ENCODE data around the gene FOXP3.
"Not testable (repeated sequence)": the region's sequence is repeated elsewhere in the genome, so short reads cannot be mapped to it uniquely, and the experiment has no call there.

FOXP3 gene, protein sequence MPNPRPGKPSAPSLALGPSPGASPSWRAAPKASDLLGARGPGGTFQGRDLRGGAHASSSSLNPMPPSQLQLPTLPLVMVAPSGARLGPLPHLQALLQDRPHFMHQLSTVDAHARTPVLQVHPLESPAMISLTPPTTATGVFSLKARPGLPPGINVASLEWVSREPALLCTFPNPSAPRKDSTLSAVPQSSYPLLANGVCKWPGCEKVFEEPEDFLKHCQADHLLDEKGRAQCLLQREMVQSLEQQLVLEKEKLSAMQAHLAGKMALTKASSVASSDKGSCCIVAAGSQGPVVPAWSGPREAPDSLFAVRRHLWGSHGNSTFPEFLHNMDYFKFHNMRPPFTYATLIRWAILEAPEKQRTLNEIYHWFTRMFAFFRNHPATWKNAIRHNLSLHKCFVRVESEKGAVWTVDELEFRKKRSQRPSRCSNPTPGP

DNA sequence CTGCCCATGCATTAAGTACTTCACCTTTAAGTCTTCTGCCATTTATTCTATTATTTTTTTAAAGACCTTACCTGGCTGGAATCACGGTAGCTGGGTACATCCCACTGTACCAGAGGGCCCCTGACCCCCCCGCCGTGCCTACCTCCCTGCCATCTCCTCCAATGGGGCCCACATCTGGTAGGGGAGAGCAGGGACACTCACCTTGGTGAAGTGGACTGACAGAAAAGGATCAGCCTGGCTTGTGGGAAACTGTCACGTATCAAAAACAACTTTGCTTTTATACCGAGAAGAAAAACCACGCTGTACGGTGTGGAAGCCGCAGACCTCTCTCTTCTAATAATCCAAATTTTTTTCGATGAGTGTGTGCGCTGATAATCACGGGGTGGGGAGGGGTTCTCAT lies at the start of gene FOXP3:
Gene FOXP3, minus strand, starts transcription at position 251 of the 400 bp plus-strand sequence. CDS start 6,205 bp downstream, outside the sequence.
- no peak for TF ChIP-seq POLR2A (IDR thresholded peaks at IDR 0.05; ENCODE audit: low read length)
- no peak for TF ChIP-seq GATA1 (IDR thresholded peaks at IDR 0.05; ENCODE audit: low read depth, low read length)
- DNase-seq, result no peak

DNA sequence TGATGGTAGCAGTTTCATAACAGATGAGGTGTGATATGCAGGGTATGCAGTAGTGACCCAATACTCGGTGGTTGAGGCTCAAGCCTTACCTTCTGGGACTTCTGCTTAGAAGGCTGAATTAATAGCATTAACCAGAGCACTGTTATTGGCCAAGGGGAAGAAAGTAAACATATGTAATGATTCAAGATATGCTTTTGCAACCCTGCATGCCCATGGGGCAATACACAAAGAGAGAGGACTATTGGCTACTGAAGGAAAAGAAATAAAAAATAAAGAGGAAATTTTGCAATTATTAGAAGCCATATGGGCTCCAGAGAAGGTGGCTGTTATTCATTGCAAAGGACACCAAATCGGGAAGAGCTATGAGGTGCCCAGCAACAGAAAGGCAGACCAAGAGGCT lies 47.7 kb upstream of the FOXP3 start:
- TF ChIP-seq GATA1 (IDR thresholded peaks at IDR 0.05; ENCODE audit: low read depth, low read length), result no peak
- TF ChIP-seq POLR2A (IDR thresholded peaks at IDR 0.05; ENCODE audit: low read length), result no peak
- DNase-seq, result no peak

DNA sequence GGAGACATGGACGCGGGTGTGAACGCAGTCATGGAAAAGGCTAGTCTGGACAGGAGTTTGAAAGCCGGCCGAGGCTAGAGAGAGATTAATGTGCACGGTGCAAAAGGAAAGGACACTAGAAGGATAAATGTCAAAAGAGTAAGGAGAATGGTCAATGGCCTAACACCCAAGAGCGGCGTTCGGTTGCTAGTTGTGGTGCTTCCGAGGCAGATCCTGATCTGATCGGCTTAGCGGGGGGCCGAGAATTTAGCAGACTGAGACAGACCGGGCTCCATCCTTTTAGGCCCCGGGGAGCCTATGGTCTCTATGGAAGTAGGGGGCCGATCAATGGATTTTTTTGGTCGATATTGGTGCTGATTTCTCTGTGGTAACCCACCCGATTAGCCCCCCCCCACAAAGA lies 45.9 kb upstream of the FOXP3 start:
- TF ChIP-seq POLR2A (IDR thresholded peaks at IDR 0.05; ENCODE audit: low read length) (no peak), GATA1 (IDR thresholded peaks at IDR 0.05; ENCODE audit: low read depth, low read length) (no peak)
- no peak for DNase-seq

DNA sequence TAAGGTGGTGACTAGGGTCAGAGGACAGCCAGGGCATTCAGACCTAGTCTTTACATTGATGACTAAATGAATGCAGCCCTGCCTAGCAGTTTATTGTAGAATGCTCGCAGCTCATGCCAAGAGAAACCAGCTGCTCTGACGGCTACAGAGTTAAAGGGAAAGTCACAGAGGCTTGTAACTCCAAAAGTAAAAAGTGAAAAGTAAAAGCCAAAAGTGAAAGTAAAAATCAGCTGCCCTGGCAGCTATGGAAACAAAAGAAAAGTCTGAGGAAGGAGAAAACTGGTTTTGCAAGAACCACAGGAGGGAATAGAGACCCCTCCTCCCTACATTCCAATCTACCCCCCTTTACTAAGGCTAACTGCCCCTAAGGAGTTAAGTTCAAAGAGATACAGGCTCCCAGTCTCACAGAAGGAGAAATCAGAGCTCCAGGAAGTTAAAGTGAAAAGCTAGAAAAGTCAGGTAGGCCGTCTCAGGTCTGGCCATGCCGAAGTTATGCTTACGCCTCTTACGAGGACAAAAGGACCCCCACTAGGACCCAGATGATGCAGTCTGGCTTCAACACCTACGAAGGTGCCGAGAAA lies 45.0 kb upstream of the FOXP3 start:
- no peak for TF ChIP-seq POLR2A (IDR thresholded peaks at IDR 0.05; ENCODE audit: low read length)
- no peak for TF ChIP-seq GATA1 (IDR thresholded peaks at IDR 0.05; ENCODE audit: low read depth, low read length)
- DNase-seq, result no peak

DNA sequence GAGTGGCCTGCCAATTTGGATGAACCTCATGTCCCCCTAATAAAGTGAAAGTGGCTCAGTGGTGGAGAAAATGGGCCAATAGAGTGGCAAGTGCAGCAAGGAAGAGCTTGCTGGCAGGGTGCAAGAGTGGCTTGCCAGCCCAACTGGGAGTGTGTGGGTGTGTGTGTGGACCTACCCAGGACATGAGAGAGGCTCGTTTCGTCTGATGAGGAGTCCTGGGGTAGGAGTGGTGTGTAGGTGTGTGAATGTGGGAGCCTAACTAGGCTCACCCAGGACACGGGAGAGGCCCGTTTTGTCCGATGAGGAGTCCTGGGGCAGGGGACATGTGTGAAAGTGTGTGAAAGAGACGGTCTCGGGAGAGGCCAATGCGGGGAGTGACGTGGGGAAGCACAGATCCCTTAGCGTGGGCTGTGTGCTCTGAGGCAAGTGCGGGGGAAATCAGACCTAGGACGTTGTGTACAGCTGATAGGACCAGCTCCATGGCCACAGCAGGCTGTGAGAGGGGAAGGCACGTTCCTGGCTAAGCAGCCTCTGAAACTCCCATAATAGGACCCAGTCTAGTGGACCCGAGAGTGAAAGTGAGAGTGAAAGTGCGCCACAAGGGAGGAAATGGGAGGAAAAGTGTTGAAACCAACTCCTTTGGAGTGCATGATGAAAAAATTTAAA lies 44.2 kb upstream of the FOXP3 start:
- peak in 1 of 2 experiments; percentile 1 for DNase-seq
- TF ChIP-seq GATA1 (IDR thresholded peaks at IDR 0.05; ENCODE audit: low read depth, low read length), result no peak
- TF ChIP-seq POLR2A (IDR thresholded peaks at IDR 0.05; ENCODE audit: low read length), result no peak

DNA sequence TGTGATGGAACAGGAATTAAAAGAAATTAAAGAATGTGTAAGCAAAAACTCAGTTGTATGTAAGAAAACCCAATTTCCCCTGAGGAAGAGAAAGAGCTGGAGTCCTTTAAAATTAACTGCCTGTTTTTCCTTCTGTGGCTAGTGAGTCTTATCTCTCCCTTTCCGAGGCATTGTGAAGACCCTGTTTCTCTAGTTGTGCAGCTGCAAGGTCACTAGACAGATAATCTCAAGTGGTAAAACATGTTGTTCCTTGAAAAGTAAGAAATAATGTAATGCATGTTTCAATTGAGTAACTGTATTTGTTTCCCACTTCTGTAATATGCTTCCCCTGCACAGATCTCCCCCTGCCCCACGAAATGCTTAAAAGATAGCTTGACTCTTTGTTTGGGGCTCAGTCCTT lies 43.3 kb upstream of the FOXP3 start:
- DNase-seq, result not testable (repeated sequence)

DNA sequence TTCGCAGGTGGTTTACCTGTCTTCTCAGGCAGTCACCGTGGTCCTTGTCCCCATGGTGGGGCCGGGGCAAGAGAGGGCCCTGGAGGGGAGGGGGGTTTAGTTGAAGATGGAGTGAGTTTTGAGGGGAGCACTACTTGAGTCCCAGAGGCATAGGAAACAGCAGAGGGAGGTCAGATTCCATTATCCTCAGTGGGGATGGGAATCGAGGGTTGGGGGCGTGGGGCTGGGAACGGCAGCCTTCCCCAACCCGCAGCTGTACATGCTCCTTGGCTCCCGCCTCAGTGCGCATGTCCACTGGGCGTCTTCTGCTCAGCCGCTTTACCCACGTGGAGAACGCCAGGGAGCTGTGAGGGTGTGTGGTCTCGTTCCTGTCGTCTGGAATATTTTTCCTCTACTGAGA lies 38.8 kb upstream of the FOXP3 start, which contains the start of gene GAGE10:
Gene GAGE10, plus strand, starts transcription at position 301 of the 400 bp plus-strand sequence. CDS start 1,214 bp downstream, outside the sequence.
- TF ChIP-seq POLR2A (IDR thresholded peaks at IDR 0.05; ENCODE audit: low read length) (no peak), GATA1 (IDR thresholded peaks at IDR 0.05; ENCODE audit: low read depth, low read length) (no peak)
- DNase-seq, result no peak

DNA sequence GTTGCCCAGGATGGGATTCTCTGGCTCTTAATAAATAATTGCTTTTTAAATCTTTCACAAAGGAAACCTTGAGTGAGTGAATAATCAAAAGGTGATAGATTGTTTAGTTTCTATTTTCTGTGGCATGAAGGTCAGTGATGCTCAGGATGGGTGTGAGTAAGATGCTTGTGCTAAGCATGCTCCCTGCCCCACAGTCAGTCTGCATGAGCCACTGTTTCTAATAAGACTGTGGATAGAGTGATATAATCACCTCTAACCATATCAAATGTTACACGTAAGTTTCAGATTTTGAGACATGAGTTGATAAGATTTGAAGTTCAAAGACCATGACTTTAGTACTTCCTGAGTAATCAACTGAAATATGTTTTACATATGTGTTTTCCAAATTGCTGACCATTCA lies 36.2 kb upstream of the FOXP3 start:
- no peak for DNase-seq
- TF ChIP-seq GATA1 (IDR thresholded peaks at IDR 0.05; ENCODE audit: low read depth, low read length), result no peak
- TF ChIP-seq POLR2A (IDR thresholded peaks at IDR 0.05; ENCODE audit: low read length), result no peak

DNA sequence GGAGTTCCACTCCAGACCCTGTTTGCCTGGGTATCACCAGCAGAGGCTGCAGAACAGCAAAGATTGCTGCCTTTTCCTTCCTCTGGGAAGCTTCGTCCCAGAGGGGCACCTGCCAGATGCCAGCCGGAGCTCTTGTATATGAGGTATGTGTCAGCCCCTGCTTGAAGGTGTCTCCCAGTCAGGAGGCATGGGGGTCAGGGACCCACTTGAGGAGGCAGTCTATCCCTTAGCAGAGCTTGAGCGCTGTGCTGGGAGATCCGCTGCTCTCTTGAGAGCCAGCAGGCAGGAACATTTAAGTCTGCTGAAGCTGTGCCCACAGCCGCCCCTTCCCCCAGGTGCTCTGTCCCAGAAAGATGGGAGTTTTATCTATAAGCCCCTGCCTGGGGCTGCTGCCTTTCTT lies 34.8 kb upstream of the FOXP3 start:
- DNase-seq, result not testable (repeated sequence)

DNA sequence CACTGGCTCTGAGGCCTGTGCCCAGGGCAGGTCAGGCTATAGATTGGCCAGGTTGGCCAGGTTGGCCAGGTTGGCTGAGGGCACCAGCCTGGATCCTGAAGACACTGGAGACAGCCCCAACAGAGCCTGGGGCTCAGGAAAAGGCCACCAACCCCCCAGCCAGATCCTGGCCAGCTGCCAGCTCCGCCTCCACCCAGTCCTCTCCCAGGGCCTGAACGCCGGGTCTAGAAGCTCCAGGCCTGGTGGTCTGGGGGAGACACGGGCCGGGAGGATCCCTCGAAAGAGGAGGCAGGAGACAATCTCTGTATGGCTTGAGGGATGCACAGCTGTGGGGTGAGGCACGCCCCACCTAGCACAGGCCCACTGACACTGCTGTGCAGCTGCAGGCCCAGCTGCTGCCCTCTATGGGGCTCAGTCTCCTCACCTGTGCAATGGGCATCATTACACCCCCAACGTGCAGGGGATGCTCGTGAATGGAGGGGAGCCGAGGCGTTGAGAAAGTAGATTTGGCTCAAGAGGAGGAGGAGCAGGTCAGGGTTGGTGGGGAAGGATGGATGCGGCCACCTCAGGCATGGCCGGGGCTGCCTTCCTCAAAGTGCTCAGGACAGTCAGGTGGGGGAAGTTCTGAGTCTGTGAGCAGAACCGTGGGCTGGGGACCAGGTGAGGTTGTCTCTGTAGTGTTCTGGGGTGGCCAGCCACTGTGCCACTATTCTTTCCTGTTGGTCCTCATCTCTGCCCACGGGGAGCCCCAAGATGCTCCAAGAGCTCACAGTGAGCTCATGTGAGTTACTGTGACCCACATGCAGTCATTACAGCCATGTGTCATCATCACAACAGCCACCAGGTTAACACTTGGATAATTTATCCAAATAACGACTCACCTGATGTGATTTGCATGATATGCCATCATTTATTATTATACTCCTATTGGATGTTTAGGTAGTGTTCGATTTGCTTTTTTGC lies 28.2 kb upstream of the FOXP3 start:
- DNase-seq, result no peak
- TF ChIP-seq POLR2A (IDR thresholded peaks at IDR 0.05; ENCODE audit: low read length) (no peak), GATA1 (IDR thresholded peaks at IDR 0.05; ENCODE audit: low read depth, low read length) (no peak)

DNA sequence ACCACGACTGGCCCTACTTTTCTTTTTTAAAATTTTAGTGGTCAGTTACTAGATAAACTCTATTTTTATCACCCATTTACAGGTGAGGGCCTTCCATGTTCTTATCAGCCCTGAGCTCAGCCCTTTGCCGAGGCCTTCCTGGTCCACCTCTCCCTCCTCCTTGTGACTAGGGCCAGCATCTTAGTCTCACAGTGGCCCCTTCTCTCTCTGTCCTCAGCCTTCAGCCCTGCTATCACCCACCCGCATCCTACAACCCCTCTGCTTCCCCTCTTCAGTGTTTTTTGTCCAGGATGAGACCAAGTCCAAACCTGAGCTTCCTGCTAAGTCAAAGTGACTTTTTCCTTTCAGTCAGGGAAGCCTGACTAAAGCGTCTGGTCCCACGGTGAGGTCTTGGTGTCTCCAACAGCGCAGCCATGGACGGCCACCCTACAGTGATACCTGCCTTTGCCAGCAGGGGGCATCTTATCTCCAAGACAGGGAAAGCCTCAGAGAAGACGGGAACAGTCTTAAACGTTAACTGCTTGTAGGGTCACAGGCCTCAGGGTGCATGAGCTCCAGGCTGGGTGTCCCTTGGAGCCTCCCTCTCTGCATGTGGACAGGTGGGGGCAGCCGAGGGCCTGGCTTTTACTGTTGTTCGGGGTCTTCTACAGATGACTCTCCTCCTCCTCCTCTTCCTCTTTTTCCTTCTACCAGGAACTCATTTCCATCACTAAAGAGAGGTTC lies 27.3 kb upstream of the FOXP3 start:
- peak; percentile 69 to 77 for DNase-seq
- TF ChIP-seq POLR2A (IDR thresholded peaks at IDR 0.05; ENCODE audit: low read length) (no peak), GATA1 (IDR thresholded peaks at IDR 0.05; ENCODE audit: low read depth, low read length) (no peak)

DNA sequence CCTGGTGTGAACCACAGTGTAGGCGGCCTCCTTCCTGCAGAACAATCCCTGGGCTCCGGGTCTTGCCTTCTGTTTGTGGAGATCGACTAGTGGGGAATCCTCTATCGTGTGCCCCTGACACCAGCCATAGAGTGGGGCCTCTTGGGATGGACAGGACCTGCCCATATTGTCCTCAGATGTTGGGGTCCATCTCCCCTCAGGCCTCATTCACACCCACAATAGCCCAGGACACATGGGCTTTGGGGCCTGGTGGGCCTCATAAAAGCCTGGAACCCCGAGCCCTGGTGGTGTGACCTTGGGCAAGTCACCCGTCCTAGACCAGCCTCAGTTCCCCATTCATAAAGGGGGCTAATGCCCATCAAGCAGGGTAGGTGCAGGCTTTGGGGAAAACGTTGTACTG lies 25.7 kb upstream of the FOXP3 start:
- DNase-seq, result no peak
- TF ChIP-seq POLR2A (IDR thresholded peaks at IDR 0.05; ENCODE audit: low read length), result no peak
- no peak for TF ChIP-seq GATA1 (IDR thresholded peaks at IDR 0.05; ENCODE audit: low read depth, low read length)

DNA sequence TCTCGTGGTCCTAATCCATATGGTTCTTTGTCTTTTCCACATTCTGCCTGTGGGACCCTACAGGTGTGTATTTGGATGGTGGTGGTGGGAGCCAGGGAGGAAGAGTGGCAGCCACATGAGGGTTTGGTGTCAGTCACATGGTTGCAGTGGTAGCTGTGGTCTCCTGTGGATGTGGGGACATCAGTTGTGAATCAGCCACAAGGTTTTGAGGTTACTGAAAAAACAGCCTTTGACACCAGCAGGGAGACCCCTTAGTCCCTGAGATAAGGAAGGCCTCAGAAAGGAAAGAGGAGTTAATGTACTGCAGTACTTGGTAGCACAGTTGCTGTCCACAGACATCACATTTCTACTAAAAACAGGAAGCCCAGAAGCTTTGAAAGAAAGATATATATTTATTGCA lies 23.2 kb upstream of the FOXP3 start:
- DNase-seq, result no peak
- no peak for TF ChIP-seq GATA1 (IDR thresholded peaks at IDR 0.05; ENCODE audit: low read depth, low read length)
- TF ChIP-seq POLR2A (IDR thresholded peaks at IDR 0.05; ENCODE audit: low read length), result no peak
